HCT116 (cell line): Measurements from ENCODE around the gene PGAP3. TPM values are rescaled to one million over a fixed set of nuclear protein-coding genes. Genes with fewer than 3 reads are reported as not detected.

Experiments
- ATAC-seq: fragments of 200-7000 bp; cut with Tn5 transposase; 2 replicates; pipeline ENCODE4 v1.9.1; 2020; ENCODE audit warnings: mild to moderate bottlenecking, moderate library complexity
- BruUV-seq: library from RNA; stranded (reverse); fragments of 400-500 nt; replicated peaks from 2 replicates; lab custom pipeline; 2021; lab: Mats Ljungman, UMichigan
- CTCF ChIA-PET: fragments of 300-600 bp; sonication (Branson Sonifier 250); formaldehyde crosslinking; loops from one replicate; lab custom pipeline; 2021; ENCODE audit warnings: antibody characterized with exemption; lab: Charles Lee
- POLR2A ChIA-PET: fragments of 300-600, 350-600 bp; sonication (Branson Sonifier 250); formaldehyde crosslinking; loops from one replicate; lab custom pipeline; 2021; ENCODE audit warnings: antibody characterized with exemption; lab: Charles Lee
- RAD21 ChIA-PET, 2 experiments: fragments of 300-600 bp; sonication (Branson Sonifier 250); formaldehyde crosslinking; loops; one replicate each; lab custom pipeline; 2023; ENCODE audit warnings: low total read pairs in 2 of 2; ENCODE audit not compliant: uncharacterized antibody in 2 of 2, unreplicated experiment in 2 of 2, low non-redundant PET in 1 of 2; lab: Charles Lee
- DNase-seq: peaks from one replicate; pipeline ENCODE4 v3.0.0-alpha.2; 2010; ENCODE audit warnings: low read depth, low spot score
- H2AFZ ChIP-seq: fragments of 200-600 bp; shearing (Covaris generic), sonication (generic); 2 replicates; pipeline ENCODE4 v1.6.1; 2017; ENCODE audit warnings: low read depth, mixed run types, mixed read lengths, antibody characterized with exemption, low read length; ENCODE audit not compliant: poor library complexity, severe bottlenecking
- H3K27ac ChIP-seq: 2 replicates; pipeline ENCODE4 v1.5.1; 2012; ENCODE audit warnings: low read depth, low read length
- H3K27me3 ChIP-seq: fragments of 200-600 bp; sonication (generic); 2 replicates; pipeline ENCODE4 v1.6.1; 2016; ENCODE audit warnings: mixed run types, low read length, mixed read lengths; ENCODE audit not compliant: insufficient read depth
- H3K36me3 ChIP-seq, 2 experiments: fragments of 200-500 bp in 1 of 2; fragments of 200-600 bp in 1 of 2; sonication (Bioruptor generic) in 1 of 2; sonication (generic) in 1 of 2; 2 replicates each; pipeline versions ENCODE4 v1.5.1 to v1.6.1; 2014 to 2016; ENCODE audit warnings: low read length in 2 of 2, inconsistent platforms in 1 of 2, mixed read lengths in 1 of 2, mixed run types in 1 of 2; ENCODE audit not compliant: insufficient read depth in 2 of 2, control insufficient read depth in 1 of 2
- H3K4me1 ChIP-seq, 2 experiments: fragments of 200-600 bp in 1 of 2; sonication (generic) in 1 of 2; 2 replicates each; pipeline versions ENCODE4 v1.5.1 to v1.6.1; 2012 to 2017; ENCODE audit warnings: low read length in 2 of 2, inconsistent platforms in 1 of 2, mild to moderate bottlenecking in 1 of 2, mixed read lengths in 1 of 2, mixed run types in 1 of 2, moderate library complexity in 1 of 2; ENCODE audit not compliant: insufficient read depth in 2 of 2, control insufficient read depth in 1 of 2
- H3K4me2 ChIP-seq: fragments of 200-600 bp; sonication (generic); 2 replicates; pipeline ENCODE4 v1.6.1; 2017; ENCODE audit warnings: mixed run types, low read length, mixed read lengths
- H3K4me3 ChIP-seq, 2 experiments: fragments of 200-600 bp in 1 of 2; sonication (generic) in 1 of 2; replicated peaks in 1 of 2; 2 replicates each; pipeline ENCODE4 v1.5.1; 2011 to 2016; ENCODE audit warnings: low read length in 2 of 2, control low read depth in 1 of 2, low read depth in 1 of 2, mild to moderate bottlenecking in 1 of 2, mixed read lengths in 1 of 2, mixed run types in 1 of 2
- H3K79me2 ChIP-seq: fragments of 200-600 bp; sonication (generic); 2 replicates; pipeline ENCODE4 v1.6.1; 2017; ENCODE audit warnings: mild to moderate bottlenecking, mixed run types, low read length, moderate library complexity, mixed read lengths; ENCODE audit not compliant: insufficient read depth
- H3K9ac ChIP-seq: fragments of 200-600 bp; sonication (generic); 2 replicates; pipeline ENCODE4 v1.6.1; 2016; ENCODE audit warnings: low read length, mixed read lengths
- H3K9me2 ChIP-seq: fragments of 200-600 bp; sonication (generic), shearing (Covaris generic); 2 replicates; pipeline ENCODE4 v1.6.1; 2017; ENCODE audit warnings: mixed run types, mild to moderate bottlenecking, moderate library complexity; ENCODE audit not compliant: insufficient read depth
- H3K9me3 ChIP-seq, 2 experiments: fragments of 200-500 bp in 1 of 2; fragments of 200-600 bp in 1 of 2; sonication (Bioruptor generic) in 1 of 2; sonication (generic) in 1 of 2; 2 replicates each; pipeline ENCODE4 v1.6.1; 2014 to 2017; ENCODE audit warnings: low read length in 2 of 2, mixed read lengths in 2 of 2, inconsistent platforms in 1 of 2, low read depth in 1 of 2, mild to moderate bottlenecking in 1 of 2, mixed run types in 1 of 2, moderate library complexity in 1 of 2; ENCODE audit not compliant: control insufficient read depth in 1 of 2, insufficient read depth in 1 of 2
- H4K20me1 ChIP-seq: fragments of 200-600 bp; sonication (generic), shearing (Covaris generic); 2 replicates; pipeline ENCODE4 v1.6.1; 2017; ENCODE audit warnings: mixed run types, mild to moderate bottlenecking, moderate library complexity; ENCODE audit not compliant: insufficient read depth
- CEBPB ChIP-seq: IDR thresholded peaks from 2 replicates; pipeline ENCODE4 v1.6.1; 2012; ENCODE audit warnings: low read depth
- CTCF ChIP-seq, 3 experiments: fragments of 200-600 bp in 1 of 3; sonication (generic) in 1 of 3; IDR thresholded peaks in 2 of 3; conservative IDR thresholded peaks in 1 of 3; 2 replicates each; pipeline ENCODE4 v1.5.1; 2012 to 2017; ENCODE audit warnings: low read depth in 2 of 3, low read length in 2 of 3, antibody characterized with exemption in 1 of 3, borderline replicate concordance in 1 of 3, control low read depth in 1 of 3, mild to moderate bottlenecking in 1 of 3, mixed read lengths in 1 of 3, mixed run types in 1 of 3, moderate library complexity in 1 of 3; ENCODE audit not compliant: insufficient read depth in 1 of 3
- EZH2phosphoT487 ChIP-seq: fragments of 200-600 bp; IDR thresholded peaks from 2 replicates; pipeline ENCODE4 v1.6.1; 2018; ENCODE audit warnings: antibody characterized with exemption, borderline replicate concordance
- FOSL1 ChIP-seq: IDR thresholded peaks from 2 replicates; pipeline ENCODE4 v1.6.1; 2012; ENCODE audit warnings: low read depth
- POLR2A ChIP-seq: IDR thresholded peaks from 2 replicates; pipeline ENCODE4 v1.7.0; 2011; ENCODE audit warnings: borderline replicate concordance; ENCODE audit not compliant: insufficient read depth, insufficient read length; ENCODE audit errors: extremely low read depth
- SP1 ChIP-seq: IDR thresholded peaks from 2 replicates; pipeline ENCODE4 v1.6.1; 2012; ENCODE audit warnings: low read depth
- ZBTB33 ChIP-seq: IDR thresholded peaks from 2 replicates; pipeline ENCODE4 v1.6.1; 2011; ENCODE audit warnings: mild to moderate bottlenecking, low read length, moderate library complexity; ENCODE audit not compliant: insufficient replicate concordance; ENCODE audit errors: extremely low read depth
- intact Hi-C: fragments of 100-400 bp; cut with micrococcal nuclease; formaldehyde crosslinking; loops from 2 replicates; pipeline ENCODE4 v1.10.0; 2022
- total RNA-seq: library from RNA; stranded (reverse); gene quantifications from one replicate; pipeline ENCODE4 v1.2.1, GENCODE V29; 2021; ENCODE audit not compliant: unreplicated experiment
- TF ChIP-seq, protein P1 (sequence below): IDR thresholded peaks from 2 replicates; pipeline ENCODE4 v1.6.1; 2012
- TF ChIP-seq, protein P2 (sequence below): IDR thresholded peaks from 2 replicates; pipeline ENCODE4 v1.6.1; 2012; ENCODE audit warnings: low read depth

The PGAP3 gene
- total RNA-seq, 1 experiment from 2014 or later = 15.2 TPM

- TF ChIP-seq, protein P1, sequence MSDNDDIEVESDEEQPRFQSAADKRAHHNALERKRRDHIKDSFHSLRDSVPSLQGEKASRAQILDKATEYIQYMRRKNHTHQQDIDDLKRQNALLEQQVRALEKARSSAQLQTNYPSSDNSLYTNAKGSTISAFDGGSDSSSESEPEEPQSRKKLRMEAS = no peak
- no peak for TF ChIP-seq SP1
- TF ChIP-seq, protein P2, sequence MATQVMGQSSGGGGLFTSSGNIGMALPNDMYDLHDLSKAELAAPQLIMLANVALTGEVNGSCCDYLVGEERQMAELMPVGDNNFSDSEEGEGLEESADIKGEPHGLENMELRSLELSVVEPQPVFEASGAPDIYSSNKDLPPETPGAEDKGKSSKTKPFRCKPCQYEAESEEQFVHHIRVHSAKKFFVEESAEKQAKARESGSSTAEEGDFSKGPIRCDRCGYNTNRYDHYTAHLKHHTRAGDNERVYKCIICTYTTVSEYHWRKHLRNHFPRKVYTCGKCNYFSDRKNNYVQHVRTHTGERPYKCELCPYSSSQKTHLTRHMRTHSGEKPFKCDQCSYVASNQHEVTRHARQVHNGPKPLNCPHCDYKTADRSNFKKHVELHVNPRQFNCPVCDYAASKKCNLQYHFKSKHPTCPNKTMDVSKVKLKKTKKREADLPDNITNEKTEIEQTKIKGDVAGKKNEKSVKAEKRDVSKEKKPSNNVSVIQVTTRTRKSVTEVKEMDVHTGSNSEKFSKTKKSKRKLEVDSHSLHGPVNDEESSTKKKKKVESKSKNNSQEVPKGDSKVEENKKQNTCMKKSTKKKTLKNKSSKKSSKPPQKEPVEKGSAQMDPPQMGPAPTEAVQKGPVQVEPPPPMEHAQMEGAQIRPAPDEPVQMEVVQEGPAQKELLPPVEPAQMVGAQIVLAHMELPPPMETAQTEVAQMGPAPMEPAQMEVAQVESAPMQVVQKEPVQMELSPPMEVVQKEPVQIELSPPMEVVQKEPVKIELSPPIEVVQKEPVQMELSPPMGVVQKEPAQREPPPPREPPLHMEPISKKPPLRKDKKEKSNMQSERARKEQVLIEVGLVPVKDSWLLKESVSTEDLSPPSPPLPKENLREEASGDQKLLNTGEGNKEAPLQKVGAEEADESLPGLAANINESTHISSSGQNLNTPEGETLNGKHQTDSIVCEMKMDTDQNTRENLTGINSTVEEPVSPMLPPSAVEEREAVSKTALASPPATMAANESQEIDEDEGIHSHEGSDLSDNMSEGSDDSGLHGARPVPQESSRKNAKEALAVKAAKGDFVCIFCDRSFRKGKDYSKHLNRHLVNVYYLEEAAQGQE = no peak
- no peak for TF ChIP-seq CEBPB
- TF ChIP-seq CTCF (IDR thresholded peaks at IDR 0.05 in 2 of 3, conservative IDR thresholded peaks at IDR 0.05 in 1 of 3; ENCODE audit: borderline replicate concordance in 1 of 3, insufficient read depth in 1 of 3, low read depth in 2 of 3, low read length in 2 of 3) = no peak
- TF ChIP-seq FOSL1 = no peak
- TF ChIP-seq POLR2A = no peak
- no peak for TF ChIP-seq EZH2phosphoT487
- no peak for TF ChIP-seq ZBTB33
- Histone ChIP-seq H3K4me1 (peaks cover 15 to 21% of the 10 kb centered on the region in 2 experiments; a peak in 3 of 4 replicates), H3K27ac (no peak overlapping the region), H3K4me2 (no peak overlapping the region), H4K20me1 (no peaks in the 10 kb centered on the region), H3K4me3 (no peak overlapping the region), H3K36me3 (no peaks in the 10 kb centered on the region), H3K9ac (no peak overlapping the region), H3K79me2 (no peaks in the 10 kb centered on the region), H2AFZ (no peak overlapping the region), H3K9me3 (no peaks in the 10 kb centered on the region), H3K9me2 (no peaks in the 10 kb centered on the region), H3K27me3 (no peaks in the 10 kb centered on the region)
- ATAC-seq (no peak), DNase-seq (no peak)
- intact Hi-C loops = loop anchor here (5.0 kb wide), 2 partner anchors 82 to 123 kb away; no protein-coding TSS in a partner anchor
- BruUV-seq = no TSS peak
- ChIA-PET RAD21 (interaction anchor here (1.4 to 3.6 kb wide), 2 partner anchors 48 to 49 kb away, joined by 6 to 15 read pairs; no protein-coding TSS in a partner anchor), POLR2A (interaction anchor here (1.6 kb wide), 1 partner anchor 49 kb away, joined by 3 read pairs; no protein-coding TSS in a partner anchor), CTCF (interaction anchor here (0.8 to 3.9 kb wide), 8 partner anchors 9 to 123 kb away, joined by 3 to 51 read pairs (median 8); partner anchors contain the start of gene PGAP3)
Observed at GRCh38 chr17:39670746-39671145, 17.1 kb downstream of the PGAP3 start.
